Hematopoietic multipotent progenitor cell treated with erythropoietin and hydrocortisone succinate and interleukin-3 and kit ligand, for 8 days (in vitro differentiated cells): ENCODE measurements around the gene SON.
"Not testable (repeated sequence)": the region's sequence is repeated elsewhere in the genome, so short reads cannot be mapped to it uniquely, and the experiment has no call there.

Experiments used
- DNase-seq: peaks from one replicate; pipeline ENCODE4 v3.0.0-alpha.2; 2015

The SON gene

DNA sequence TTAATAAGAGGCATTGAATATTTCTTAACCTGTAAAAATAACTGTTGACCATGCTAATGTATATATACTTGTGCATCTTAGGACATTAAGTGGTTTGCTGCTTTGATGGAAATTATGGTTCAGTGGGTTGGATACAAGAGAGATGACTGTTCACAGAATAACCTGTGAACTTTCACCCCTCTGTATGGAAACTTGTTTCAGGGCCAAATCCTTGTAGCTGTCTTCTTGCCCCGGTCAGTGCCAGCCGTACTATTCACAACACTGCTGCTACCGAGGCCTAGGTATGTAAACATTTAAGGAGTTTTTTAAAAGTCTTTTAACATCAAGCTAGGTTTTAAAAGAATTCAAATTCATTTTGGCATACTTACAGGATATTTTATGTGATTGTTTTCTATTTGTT lies 29.5 kb downstream of the SON start:
- no peak for DNase-seq

- not testable (repeated sequence) for DNase-seq
Observed at GRCh38 chr21:33576741-33577141, 33.9 kb downstream of the SON start.

GRCh38 chr21:33578214-33578613 lies 35.4 kb downstream of the SON start:
- DNase-seq = no peak

DNA sequence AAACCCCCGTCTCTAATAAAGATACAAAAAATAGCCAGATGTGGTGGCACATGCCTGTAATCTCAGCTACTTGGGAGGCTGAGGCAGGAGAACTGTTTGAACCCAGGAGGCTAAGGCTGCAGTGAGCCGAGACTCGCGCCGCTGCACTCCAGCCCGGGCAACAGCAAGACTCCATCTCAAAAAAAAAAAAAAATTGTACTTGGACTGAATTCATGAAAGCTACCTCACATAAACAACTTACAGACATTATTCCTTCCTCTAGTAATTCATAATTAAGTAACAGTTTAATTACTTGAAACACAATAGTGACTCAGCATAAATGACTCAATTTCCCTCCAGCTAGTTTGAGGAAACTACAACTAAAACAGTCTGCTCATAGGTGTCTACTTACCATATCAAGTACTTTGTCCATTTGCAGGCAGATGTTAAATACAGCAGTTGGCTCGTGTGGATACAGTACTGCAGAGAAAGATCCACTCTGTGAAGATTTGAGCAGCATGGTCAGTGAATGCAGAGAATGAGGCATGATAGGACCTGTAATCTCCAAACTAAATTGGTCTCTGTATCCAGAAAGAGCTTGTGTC lies 36.2 kb downstream of the SON start:
- DNase-seq = peak; percentile 28

GRCh38 chr21:33584455-33584854 lies 41.6 kb downstream of the SON start:
- peak; percentile 67 for DNase-seq

GRCh38 chr21:33586927-33587326 lies 44.1 kb downstream of the SON start:
- no peak for DNase-seq

- DNase-seq = peak; percentile 55
Observed at GRCh38 chr21:33587792-33588484, 45.1 kb downstream of the SON start.

- peak; percentile 80 for DNase-seq
Observed at GRCh38 chr21:33588485-33589335, 45.9 kb downstream of the SON start, which contains the start of gene DONSON. TSS of gene DONSON (minus strand) at chr21:33588684. CDS start at chr21:33588641, 43 bp downstream.

GRCh38 chr21:33598051-33598450 lies 55.2 kb downstream of the SON start:
- no peak for DNase-seq

DNA sequence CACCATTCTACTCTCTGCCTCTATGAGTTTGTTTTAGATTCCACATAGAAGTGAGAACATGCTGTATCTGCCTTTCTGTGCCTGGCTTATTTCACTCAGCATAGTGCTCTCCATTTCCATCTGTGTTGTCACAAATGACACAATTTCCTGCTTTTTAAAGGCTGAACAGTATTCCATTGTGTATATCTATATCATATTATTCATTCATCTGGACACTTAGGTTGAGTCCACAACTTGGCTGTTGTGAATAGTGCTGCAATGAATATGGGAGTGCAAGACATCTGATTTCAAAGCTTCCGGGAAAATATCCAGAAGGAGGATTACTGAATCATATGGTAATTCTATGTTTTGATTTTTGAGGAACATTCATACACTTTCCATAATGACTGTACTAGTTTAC lies 65.7 kb downstream of the SON start:
- no peak for DNase-seq

GRCh38 chr21:33611006-33611744 lies 68.3 kb downstream of the SON start:
- no peak for DNase-seq

- peak; percentile 17 for DNase-seq
Observed at GRCh38 chr21:33617565-33617964, 74.7 kb downstream of the SON start.

DNA sequence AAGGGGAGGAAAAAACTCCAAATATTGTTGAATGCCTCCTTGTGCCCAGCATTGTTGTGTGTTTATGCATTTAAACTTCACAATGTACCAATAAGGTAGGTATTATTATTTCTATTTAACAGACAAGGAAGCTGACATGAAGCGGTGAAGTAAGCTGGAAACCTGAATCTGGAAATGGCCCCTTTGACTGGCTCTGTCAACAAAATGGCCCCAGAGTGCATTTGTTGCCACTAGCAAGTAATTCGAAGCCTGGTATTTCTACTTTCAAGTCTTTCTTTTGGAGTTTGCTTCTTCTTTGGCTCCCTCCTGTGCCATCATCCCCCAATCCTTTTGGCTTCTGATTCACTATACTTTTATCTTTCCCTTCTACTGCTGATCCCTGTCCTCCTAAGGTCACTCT lies 75.6 kb downstream of the SON start:
- no peak for DNase-seq

- DNase-seq = no peak
Observed at GRCh38 chr21:33619726-33620125, 76.9 kb downstream of the SON start.

GRCh38 chr21:33622253-33622652 lies 79.4 kb downstream of the SON start:
- DNase-seq = no peak

- not testable (repeated sequence) for DNase-seq
Observed at GRCh38 chr21:33626151-33626550, 83.3 kb downstream of the SON start.
